ENCODE results near the gene DIAPH2. TPM values are rescaled to one million over a fixed set of nuclear protein-coding genes. Genes with fewer than 3 reads are reported as not detected.
A peak's percentile ranks its signal among the peaks of the same experiment; 100 is the strongest.

The DIAPH2 gene
- total and polyA plus RNA-seq, 10 donors: 2.5 to 32.1 (median 17.7) TPM

DNA sequence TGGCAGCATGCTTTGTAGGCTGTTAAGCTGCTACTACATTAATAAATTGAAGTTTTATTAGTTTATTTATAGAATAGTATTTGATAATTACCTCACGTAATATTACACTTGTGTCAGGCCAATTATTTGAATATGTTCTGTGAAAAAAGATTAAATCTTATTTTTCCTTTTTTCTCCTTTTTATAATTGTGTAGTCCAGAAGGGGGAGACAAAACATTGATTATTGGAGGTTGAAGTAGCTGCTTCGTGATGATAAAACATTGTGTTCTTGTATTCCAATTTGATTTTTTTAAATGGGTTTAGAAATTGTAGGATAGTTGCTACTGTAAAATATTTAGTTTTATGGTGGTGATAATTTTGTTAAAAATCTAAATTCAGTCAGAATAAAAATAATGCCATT is 85.7 kb downstream of the DIAPH2 start:
- Histone ChIP-seq H3K4me3 (no peak overlapping the region), H3K4me1 (peaks cover 0 to 3% (median 0%) of the 10 kb centered on the region in 6 donors), H3K27ac (no peak overlapping the region), H3K9me3 (no peaks in the 10 kb centered on the region), H3K36me3 (no peaks in the 10 kb centered on the region), H3K27me3 (replicated peaks in 1 of 7) (no peaks in the 10 kb centered on the region)
- WGBS, 5 donors: 28 to 59% (median 40%) methylated on average over 2 of the region's 2 CpGs
- no peak for DNase-seq
- intact Hi-C loops (cut with DNase I; ENCODE audit: low total_unique reads): no loop called here
- TF ChIP-seq POLR2A (IDR thresholded peaks at IDR 0.05): no peak
- TF ChIP-seq, protein P1, sequence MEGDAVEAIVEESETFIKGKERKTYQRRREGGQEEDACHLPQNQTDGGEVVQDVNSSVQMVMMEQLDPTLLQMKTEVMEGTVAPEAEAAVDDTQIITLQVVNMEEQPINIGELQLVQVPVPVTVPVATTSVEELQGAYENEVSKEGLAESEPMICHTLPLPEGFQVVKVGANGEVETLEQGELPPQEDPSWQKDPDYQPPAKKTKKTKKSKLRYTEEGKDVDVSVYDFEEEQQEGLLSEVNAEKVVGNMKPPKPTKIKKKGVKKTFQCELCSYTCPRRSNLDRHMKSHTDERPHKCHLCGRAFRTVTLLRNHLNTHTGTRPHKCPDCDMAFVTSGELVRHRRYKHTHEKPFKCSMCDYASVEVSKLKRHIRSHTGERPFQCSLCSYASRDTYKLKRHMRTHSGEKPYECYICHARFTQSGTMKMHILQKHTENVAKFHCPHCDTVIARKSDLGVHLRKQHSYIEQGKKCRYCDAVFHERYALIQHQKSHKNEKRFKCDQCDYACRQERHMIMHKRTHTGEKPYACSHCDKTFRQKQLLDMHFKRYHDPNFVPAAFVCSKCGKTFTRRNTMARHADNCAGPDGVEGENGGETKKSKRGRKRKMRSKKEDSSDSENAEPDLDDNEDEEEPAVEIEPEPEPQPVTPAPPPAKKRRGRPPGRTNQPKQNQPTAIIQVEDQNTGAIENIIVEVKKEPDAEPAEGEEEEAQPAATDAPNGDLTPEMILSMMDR (IDR thresholded peaks at IDR 0.05 in 8 of 11, conservative IDR thresholded peaks at IDR 0.05 in 3 of 11): peak in 4 of 11 experiments; percentile 11 to 30 (median 28)

DNA sequence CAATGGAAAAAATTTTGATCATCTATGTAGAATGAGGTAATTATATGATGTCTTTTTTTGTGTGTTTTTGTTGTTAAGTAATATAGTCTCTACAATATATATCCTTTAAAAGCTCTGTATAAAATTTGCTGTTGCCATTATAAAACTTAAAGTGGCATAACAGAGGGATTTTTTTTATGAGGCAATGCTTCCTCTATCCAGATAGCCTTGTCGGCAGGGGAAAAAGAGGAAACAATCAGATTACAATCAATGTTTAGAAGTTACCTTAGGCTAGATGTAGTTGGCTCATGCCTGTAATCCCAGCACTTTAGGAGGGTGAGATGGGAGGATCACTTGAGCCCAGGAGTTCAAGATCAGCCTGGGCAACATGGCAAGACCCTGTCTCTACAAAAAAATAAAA is 86.8 kb downstream of the DIAPH2 start:
- TF ChIP-seq POLR2A (IDR thresholded peaks at IDR 0.05) (no peak), POLR2AphosphoS5 (IDR thresholded peaks at IDR 0.05) (no peak)
- TF ChIP-seq, protein P1 (IDR thresholded peaks at IDR 0.05 in 8 of 11, conservative IDR thresholded peaks at IDR 0.05 in 3 of 11): no peak

DNA sequence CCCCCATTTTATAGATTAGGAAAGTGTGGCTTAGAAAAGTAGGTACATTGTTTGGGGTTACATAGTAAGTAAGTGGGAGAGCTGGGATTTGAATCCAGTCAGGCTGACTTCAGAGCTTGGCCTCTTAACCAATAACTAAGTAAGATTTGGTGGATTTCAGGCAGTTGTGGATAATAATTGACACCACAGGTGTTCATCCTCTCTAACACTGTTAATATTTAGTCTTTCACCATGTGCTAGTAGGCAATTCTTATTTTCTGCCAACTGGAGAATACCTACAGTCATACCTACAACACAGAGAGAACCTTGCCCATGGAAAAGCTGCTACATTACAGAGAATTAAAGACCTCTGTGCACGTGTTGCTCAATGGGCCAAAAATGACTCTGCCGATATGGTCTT is 89.5 kb downstream of the DIAPH2 start:
- H3K4me3 ChIP-seq: no peak overlapping the region
- H3K9me3 ChIP-seq: no peaks in the 10 kb centered on the region
- no peak for DNase-seq
- H3K27ac ChIP-seq: no peak overlapping the region
- no peaks in the 10 kb centered on the region for H3K36me3 ChIP-seq
- intact Hi-C loops (cut with DNase I; ENCODE audit: low total_unique reads): no loop called here
- WGBS, 5 donors: 73 to 100% (median 90%) methylated on average over 2 of the region's 2 CpGs
- TF ChIP-seq POLR2AphosphoS5 (IDR thresholded peaks at IDR 0.05) (no peak), POLR2A (IDR thresholded peaks at IDR 0.05) (no peak)
- TF ChIP-seq, protein P1 (IDR thresholded peaks at IDR 0.05 in 8 of 11, conservative IDR thresholded peaks at IDR 0.05 in 3 of 11): no peak
- H3K4me1 ChIP-seq: peaks cover 0 to 3% (median 0%) of the 10 kb centered on the region in 6 donors
- H3K27me3 ChIP-seq (replicated peaks in 1 of 7): no peaks in the 10 kb centered on the region

More for the DNA sequence above, 86.8 kb downstream of the DIAPH2 start:
- H3K9me3 ChIP-seq: no peaks in the 10 kb centered on the region
- H3K27me3 ChIP-seq (replicated peaks in 1 of 7): no peaks in the 10 kb centered on the region
- peaks cover 0 to 3% (median 0%) of the 10 kb centered on the region in 6 donors for H3K4me1 ChIP-seq
- 18 to 50% (median 37%) methylated on average over 1 of the region's 1 CpG for WGBS, 5 donors
- DNase-seq: no peak
- no peaks in the 10 kb centered on the region for H3K36me3 ChIP-seq
- H3K4me3 ChIP-seq: no peak overlapping the region
- no peak overlapping the region for H3K27ac ChIP-seq
- intact Hi-C loops (cut with DNase I; ENCODE audit: low total_unique reads): no loop called here

DNA sequence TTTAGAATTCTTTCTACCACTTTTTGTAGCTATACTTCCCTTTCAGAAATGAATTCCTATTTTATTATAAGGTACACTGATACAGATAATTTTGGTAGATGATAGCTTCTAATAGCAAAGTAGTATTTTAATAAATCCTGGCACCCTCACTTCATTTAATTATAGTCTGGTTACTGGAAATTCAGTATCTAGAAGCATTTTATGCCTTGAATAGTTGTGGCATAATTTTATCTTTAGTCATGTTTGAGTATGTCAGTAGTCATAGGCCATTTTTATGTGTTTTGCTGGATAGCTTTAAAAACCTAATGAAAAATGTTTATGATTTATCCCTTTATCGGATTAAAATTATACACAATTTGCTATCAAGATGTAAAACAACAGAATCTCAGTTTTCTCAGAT is 92.3 kb downstream of the DIAPH2 start:
- 95 to 98% (median 97%) methylated on average over 1 of the region's 1 CpG for WGBS, 5 donors
- DNase-seq: no peak
- Histone ChIP-seq H3K36me3 (no peaks in the 10 kb centered on the region), H3K4me1 (no peaks in the 10 kb centered on the region), H3K27me3 (replicated peaks in 1 of 7) (no peaks in the 10 kb centered on the region), H3K9me3 (no peaks in the 10 kb centered on the region), H3K27ac (no peak overlapping the region), H3K4me3 (no peak overlapping the region)
- intact Hi-C loops (cut with DNase I; ENCODE audit: low total_unique reads): no loop called here
- TF ChIP-seq, protein P1 (IDR thresholded peaks at IDR 0.05 in 8 of 11, conservative IDR thresholded peaks at IDR 0.05 in 3 of 11): no peak
- TF ChIP-seq POLR2A (IDR thresholded peaks at IDR 0.05) (no peak), POLR2AphosphoS5 (IDR thresholded peaks at IDR 0.05) (no peak)

Data from spleen (tissue), 11 donors.